AG20443 (cell line): Measurements from ENCODE around the gene SLC6A20.

Experiments used
- DNase-seq: peaks from one replicate; pipeline ENCODE4 v3.0.0; 2012; ENCODE audit warnings: low spot score, mixed read lengths

Gene SLC6A20, protein sequence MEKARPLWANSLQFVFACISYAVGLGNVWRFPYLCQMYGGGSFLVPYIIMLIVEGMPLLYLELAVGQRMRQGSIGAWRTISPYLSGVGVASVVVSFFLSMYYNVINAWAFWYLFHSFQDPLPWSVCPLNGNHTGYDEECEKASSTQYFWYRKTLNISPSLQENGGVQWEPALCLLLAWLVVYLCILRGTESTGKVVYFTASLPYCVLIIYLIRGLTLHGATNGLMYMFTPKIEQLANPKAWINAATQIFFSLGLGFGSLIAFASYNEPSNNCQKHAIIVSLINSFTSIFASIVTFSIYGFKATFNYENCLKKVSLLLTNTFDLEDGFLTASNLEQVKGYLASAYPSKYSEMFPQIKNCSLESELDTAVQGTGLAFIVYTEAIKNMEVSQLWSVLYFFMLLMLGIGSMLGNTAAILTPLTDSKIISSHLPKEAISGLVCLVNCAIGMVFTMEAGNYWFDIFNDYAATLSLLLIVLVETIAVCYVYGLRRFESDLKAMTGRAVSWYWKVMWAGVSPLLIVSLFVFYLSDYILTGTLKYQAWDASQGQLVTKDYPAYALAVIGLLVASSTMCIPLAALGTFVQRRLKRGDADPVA

DNA sequence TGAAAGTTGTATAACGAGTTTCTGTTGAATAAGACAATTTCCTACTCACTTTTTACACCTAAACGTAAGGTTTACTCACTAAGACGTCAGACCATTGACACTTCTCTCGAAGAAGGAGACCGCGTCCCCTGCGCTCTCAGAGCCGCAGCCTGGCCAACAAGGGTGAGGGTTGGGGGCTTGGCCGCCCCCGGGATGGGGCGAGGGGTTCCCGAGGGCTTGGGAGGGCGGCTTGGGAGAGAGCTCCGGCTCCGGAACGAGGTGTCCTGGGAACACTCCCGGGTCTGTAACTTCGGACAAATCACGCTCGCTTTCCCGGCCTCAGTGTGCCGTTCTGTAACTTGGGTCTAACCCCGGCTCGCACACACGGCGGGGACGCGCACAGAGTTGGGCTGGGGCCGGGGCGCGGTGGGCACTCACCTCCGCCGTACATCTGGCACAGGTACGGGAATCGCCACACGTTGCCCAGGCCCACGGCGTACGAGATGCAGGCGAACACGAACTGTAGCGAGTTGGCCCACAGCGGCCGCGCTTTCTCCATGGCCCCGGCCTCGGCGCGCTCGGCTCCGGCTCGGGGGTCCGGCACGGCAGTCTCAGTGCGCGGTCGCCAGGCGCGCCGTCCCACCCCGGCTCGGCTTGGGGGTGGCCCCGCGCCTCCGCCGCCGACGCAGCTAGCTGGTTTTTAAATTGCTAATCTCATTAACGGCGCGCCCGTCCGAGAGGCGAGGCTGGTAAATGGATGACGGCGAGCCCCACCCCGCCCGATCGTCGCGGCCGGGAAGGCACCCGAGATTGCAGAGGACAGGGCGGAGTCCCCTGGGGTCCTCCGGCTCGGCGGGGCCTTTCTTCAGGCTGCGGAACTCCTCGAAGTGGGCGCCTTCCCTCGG, at the start of gene SLC6A20:
Gene SLC6A20, minus strand, starts transcription at position 655 of the 884 bp plus-strand sequence. Its CDS starts 117 bp downstream, at position 538.
- peak; percentile 33 for DNase-seq

DNA sequence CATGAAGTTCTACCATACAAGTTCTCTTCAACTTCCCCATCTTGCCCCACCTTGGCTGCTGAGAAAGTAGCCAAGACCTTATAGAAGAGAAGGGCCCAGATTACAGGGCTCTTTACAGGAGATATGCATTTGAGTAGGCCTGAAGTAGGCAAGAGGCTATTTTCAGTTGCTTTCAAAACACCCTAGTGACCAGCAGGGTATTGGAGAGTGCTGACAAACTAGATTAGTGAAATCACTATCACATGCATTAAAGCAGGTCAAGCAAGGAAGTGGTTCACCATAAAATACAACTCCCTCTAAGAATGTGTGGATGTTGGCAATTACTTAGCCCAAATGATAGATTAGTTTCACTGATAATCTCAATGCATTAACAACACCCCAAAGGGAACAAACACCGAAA, 48.3 kb upstream of the SLC6A20 start:
- no peak for DNase-seq

DNA sequence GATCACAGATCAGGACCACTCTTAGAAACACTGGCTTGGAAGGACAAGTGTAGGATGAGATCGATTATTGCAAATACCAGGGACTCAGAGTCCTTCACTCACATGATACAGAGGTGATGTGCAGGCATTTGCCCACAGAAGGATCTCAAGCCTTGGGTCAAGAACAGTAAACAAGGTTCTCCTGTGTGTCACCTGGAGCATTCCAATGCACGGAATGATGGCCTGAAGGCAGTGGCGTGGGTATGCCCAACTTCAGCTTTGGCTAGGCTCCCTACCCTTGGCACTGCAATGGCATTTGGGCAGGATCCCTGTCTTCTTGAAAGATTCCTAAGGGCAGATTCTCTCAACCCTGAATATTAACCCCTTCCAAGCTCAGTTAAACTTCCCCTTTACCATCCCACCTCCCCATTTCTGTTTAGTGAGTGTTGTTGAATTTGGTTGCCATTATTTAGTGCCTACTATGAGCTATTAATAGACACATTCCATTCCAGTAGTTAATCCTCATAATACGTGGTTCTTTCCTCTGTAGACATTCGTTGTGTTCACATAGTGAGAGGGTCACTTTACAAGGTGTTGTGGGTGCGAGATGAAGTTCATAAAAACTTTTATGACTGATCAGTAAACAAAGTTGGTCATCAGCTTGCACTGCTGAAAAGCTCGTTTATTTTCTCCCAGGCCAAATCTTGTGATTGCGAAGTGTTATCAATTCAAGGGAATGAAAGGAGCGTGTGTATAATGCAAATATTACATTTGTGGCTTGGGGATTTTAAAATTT, 46.7 kb upstream of the SLC6A20 start:
- no peak for DNase-seq

DNA sequence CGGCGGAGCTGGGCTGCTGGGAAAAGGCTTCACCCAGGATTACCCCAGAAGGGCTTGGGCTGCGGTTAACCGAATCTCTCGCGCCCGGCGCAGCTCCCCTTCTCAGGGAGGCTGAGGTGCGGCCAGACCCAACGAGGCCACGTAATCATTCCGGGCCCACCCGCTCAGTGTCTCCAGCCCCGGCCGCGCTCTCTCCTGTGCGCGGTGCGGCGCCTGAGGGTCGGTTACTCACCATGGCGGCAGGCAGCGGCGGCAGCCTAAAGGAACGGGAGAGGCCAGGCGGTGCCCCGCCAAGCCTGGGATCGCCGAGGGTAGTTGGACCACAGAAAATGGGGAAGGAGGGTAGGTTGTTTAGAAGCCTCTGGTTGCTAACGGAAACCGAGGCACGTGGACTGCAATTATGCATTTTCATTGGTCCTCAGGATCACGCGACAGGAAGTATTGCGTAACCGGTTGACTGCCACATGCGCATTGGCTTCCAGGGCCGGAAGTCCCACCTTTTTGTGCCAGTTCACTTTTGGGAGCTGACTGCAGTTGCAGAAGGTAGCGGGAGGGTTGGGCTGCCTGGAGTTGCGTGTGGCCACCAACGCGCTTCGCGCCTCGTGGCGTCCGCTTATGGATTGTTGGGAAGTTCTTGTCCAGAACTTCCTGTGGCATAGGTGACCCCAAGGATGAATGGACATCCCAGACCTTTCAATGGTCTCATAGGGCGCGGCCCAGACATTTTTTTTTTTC, 45.6 kb upstream of the SLC6A20 start, which contains the start of gene LZTFL1:
Gene LZTFL1, minus strand, starts transcription at position 363 of the 735 bp plus-strand sequence. Its CDS starts 128 bp downstream, at position 235.
- peak; percentile 96 for DNase-seq

- peak; percentile 33 for DNase-seq
Observed at GRCh38 chr3:45841420-45841756, 45.1 kb upstream of the SLC6A20 start.

GRCh38 chr3:45838466-45838865, 42.1 kb upstream of the SLC6A20 start:
- DNase-seq, result no peak

DNA sequence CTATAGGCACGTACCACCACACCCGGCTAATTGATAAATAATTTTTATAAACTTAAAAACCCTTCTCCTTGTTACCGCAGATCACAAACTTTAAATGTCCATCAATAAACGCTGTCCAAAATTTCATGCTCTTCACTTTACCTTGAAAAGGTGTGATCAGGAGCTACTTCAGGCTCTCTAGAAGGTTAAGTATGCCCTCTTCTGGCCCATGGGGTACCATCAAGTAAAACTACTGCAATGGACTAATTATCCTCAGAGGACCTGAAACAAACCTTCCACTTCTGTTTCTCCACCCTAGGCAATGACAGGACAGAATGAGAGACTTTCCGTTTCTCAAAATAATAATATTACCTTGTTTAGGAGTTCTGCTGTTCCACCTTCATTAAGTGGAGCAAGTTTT, 36.4 kb upstream of the SLC6A20 start:
- DNase-seq, result no peak

- DNase-seq, result no peak
Observed at GRCh38 chr3:45830121-45830520, 33.8 kb upstream of the SLC6A20 start.

DNA sequence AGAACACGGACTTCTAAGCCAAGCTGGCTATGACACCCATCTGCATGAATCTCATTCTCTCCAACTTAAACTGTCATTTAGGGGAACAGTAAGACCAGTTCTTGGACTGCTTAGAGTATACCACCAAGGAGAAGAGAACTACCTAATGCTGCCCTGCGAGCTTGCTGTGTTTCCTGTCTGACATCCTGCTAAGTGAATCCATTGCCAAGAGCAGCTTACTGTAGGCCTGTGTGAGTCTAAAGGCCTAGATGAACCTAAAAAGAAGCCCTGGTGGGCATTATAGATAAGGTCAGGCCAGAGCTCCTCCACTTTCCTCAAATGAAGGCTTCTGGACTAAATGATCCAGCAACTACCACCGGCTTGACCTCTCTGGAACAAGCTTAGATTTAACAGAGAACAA, 30.6 kb upstream of the SLC6A20 start:
- no peak for DNase-seq

- no peak for DNase-seq
Observed at GRCh38 chr3:45826321-45826720, 30.0 kb upstream of the SLC6A20 start.

GRCh38 chr3:45821127-45821526, 24.8 kb upstream of the SLC6A20 start:
- DNase-seq, result no peak

- DNase-seq, result peak; percentile 56
Observed at GRCh38 chr3:45819543-45819942, 23.2 kb upstream of the SLC6A20 start.

- DNase-seq, result peak; percentile 76
Observed at GRCh38 chr3:45817831-45818522, 21.6 kb upstream of the SLC6A20 start.

DNA sequence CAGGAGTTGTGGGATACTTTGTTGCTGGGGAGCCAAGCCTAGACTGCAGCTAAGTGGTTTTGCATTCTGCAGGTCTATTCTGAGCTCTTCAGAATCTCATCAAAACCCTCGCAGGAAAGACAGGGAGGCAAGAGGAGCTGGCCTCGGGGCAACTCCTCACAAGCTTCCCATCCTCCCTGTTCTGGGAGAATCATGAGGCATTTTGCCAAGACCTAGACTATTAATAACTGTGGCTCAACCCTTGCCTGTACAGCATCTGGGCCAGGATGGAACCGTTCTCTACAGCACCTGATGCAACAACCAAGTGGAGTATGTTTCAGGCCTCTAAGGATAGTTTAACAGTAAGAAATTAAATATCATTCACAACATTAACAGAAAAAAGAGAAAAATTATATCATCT, 20.2 kb upstream of the SLC6A20 start:
- no peak for DNase-seq

- DNase-seq, result no peak
Observed at GRCh38 chr3:45814322-45814721, 18.0 kb upstream of the SLC6A20 start.

DNA sequence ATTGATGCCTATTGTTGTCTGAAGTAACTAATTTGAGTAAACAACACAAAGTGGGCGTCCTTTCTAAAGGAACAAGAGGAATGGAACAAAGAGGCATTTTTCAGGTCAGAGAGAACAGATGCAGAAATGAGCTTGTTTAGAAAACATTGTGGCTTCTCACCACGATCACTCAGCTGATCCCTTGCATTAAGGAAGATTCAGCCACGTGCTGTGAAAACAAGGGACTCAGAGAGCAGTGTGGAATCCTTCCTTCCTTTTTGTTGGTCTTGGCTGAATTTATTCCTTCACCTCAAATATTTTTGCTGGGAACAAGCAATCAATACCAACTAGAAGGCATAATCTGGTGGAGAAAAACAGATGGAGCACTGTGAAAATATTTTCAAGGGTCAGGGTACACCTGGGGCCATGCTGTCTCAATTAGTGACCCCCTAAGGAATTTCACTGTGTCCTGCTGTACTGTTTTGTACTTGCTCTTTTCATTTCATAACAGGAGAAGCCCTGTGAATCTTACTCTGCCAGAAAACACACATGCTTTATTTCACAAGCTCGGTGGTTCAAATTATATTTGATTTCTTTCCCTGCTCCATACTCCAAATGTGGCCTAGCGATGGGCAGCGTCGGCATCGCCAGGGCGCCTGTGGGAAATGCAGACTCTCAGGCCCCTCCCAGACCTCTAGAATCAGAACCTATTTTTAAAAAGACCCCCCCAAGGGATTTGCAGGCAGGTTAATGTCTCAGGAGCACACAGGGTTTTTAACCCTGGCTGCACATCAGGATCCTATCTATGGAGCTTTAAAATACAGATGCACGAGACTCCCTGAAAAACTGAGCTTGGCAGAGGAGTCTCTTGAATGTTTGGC, 11.6 kb upstream of the SLC6A20 start:
- no peak for DNase-seq

DNA sequence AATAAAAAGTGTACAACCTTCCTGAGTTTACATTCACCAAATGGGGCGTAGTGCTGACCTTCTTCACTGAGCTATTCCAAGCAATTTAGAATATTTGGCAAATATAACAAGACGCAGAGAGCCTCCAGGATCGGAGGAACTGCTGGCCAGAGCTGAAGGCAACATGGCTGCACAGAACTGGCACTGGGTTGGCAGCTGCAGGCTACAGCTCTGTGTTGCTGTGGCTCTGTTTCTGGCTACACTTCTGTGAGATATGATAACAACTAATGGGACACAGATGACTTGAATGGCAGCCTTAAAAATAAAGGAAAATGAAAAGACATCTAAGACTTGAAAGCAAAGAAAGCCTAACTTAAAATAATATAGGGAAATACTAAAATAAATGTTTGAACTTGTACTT, 10.8 kb upstream of the SLC6A20 start:
- no peak for DNase-seq

GRCh38 chr3:45806072-45806471, 9.7 kb upstream of the SLC6A20 start:
- no peak for DNase-seq

- DNase-seq, result no peak
Observed at GRCh38 chr3:45803252-45803935, 7.1 kb upstream of the SLC6A20 start.
